Mononuclear cell (primary cell): Measurements from ENCODE around the gene DNM2. TPM values are rescaled to one million over a fixed set of nuclear protein-coding genes. Genes with fewer than 3 reads are reported as not detected.
"Not testable (repeated sequence)": the region's sequence is repeated elsewhere in the genome, so short reads cannot be mapped to it uniquely, and the experiment has no call there.

Experiments used
- H3K27me3 ChIP-seq: 2 replicates; pipeline ENCODE4 v1.6.0; 2011; ENCODE audit warnings: low read length, control low read depth; ENCODE audit not compliant: insufficient read depth
- H3K4me1 ChIP-seq: 2 replicates; pipeline ENCODE4 v1.5.1; 2011; ENCODE audit warnings: mild to moderate bottlenecking, low read length, control low read depth; ENCODE audit not compliant: insufficient read depth
- H3K4me3 ChIP-seq: 2 replicates; pipeline ENCODE4 v1.5.1; 2011; ENCODE audit warnings: mild to moderate bottlenecking, low read length, moderate library complexity
- H3K9me3 ChIP-seq: 2 replicates; pipeline ENCODE4 v1.5.1; 2011; ENCODE audit warnings: low read depth, mild to moderate bottlenecking, control low read depth, low read length
- total RNA-seq: library from RNA; depleted of rRNA; stranded (reverse); fragments of >200 nt; gene quantifications from one replicate; pipeline ENCODE4 v1.2.3, GENCODE V29; 2012

DNM2 gene
- total RNA-seq, 1 donor = 149 TPM

DNA sequence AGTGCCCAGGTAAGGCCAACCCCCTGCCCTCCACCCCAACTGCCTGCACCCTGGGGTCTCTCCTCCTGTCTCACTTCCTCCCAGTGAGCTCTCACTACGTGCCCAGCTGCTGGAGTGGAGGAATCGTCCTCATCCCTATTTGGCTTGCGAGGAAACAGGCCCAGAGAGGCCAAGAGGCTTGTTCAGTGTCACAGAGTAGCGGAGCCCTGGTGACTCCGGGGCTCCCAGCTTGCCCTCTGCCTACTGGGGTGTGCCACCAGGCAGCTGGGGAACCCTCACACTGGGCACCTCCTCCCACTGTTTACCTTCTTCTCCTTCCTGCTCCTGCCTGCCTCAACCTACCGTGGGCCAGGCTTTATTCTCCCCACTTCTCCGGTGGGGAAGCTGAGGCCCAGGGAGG lies 112.5 kb downstream of the DNM2 start:
- Histone ChIP-seq H3K4me3 (no peak overlapping the region), H3K27me3 (no peaks in the 10 kb centered on the region), H3K4me1 (peaks cover 5% of the 10 kb centered on the region), H3K9me3 (no peaks in the 10 kb centered on the region)

DNA sequence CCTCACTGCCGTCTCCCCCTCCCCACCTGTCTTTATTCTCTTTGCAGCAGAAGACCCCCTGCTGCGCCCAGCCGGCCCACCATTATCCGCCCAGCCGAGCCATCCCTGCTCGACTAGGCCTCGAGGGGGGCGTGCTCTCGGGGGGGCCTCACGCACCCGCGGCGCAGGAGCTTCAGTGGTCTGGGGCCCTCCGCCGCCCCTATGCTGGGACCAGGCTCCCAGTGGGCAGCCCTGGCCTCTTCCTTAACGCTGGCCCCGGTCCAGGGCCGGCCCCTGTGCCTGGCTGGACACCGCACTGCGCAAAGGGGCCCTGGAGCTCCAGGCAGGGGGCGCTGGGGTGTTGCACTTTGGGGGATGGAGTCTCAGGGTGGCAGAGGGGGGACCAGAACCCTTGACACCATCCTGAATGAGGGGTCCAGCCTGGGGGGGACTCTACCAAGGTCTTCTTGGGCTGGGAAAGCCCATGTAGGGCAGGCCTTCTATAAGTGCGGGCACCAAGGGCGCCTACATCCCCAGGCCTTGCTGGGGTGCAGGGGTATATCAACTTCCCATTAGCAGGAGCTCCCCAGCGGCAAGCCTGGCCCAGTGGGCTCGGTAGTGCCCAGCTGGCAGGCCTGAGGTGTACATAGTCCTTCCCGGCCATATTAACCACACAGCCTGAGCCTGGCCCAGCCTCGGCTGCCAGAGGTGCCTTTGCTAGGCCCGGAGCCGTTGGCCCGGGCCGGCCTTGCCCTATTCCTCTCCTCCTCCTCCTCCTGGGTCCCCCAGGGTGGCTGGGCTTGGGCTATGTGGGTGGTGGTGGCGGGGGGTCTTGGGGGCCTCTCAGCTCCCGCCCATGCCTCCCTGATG lies 113.3 kb downstream of the DNM2 start:
- Histone ChIP-seq H3K4me3 (no peak overlapping the region), H3K27me3 (no peaks in the 10 kb centered on the region), H3K9me3 (no peaks in the 10 kb centered on the region), H3K4me1 (peaks cover 7% of the 10 kb centered on the region)

DNA sequence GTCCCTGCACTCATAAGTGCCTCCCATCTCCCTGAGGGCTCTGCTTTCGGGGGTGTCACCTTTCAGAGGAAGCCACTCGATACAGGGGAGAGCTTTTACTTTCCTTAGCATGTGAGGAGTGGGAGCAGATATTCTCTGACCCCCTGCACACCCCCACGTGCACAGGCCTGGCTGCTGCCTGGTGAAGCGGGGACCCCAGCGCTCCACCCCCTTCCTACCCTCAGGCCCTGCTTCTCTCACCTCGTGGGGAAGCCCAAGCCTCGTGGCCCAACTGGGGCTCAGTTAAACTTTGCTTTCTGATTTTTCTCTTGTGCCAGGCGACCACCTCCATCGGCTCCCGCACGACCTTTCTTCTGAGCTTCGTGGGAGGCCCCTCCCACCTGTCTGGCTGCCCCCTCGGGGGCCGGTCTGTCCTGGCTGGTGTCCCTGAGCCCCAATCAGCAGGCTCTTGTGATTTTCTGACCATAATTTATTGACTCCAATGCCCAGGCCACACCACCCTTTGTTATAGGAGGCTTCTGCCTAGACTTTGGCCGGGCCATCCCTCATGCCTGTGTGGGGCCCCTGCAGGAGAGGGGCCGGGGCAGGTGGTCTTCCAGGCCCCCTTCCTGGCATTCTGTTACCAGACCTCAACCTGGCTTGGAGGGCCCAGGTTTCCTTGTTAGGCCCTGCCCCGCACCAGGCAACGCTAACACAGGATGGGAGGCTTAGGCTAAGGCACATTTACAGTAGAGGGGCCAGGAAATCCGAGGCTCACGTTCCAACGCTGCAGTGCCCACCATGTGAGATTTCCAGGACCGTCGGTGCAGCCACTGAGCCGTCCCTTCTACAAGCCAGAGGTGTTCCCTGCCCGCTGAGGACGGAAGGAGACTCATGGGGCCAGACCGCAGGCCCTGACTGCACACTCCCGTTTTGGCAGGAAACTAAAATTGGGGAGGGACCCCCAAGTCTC lies 114.4 kb downstream of the DNM2 start:
- H3K4me3 ChIP-seq = no peak overlapping the region

DNA sequence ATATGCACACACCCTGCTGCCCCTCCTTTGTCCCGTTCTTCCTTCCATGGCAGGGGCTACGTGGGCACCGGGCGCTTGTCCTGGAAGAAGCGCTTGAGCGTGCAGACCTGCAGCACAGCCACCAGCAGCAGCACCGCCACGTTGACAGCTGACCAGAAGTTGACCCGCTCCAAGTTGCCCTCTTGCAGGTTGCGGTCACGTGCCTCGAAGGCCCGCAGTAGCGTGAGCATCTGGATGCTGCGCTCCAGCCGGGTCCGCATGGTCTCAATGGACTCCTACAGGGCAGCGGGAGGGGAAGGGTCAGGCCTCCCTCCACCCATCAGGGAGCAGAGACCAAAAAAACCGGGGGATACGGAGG lies 115.0 kb downstream of the DNM2 start:
- no peaks in the 10 kb centered on the region for H3K27me3 ChIP-seq
- H3K9me3 ChIP-seq = no peaks in the 10 kb centered on the region
- H3K4me3 ChIP-seq = no peak overlapping the region
- peaks cover 18% of the 10 kb centered on the region for H3K4me1 ChIP-seq

More for the DNA sequence above, 114.4 kb downstream of the DNM2 start:
- Histone ChIP-seq H3K9me3 (no peaks in the 10 kb centered on the region), H3K27me3 (no peaks in the 10 kb centered on the region), H3K4me1 (peaks cover 18% of the 10 kb centered on the region)

DNA sequence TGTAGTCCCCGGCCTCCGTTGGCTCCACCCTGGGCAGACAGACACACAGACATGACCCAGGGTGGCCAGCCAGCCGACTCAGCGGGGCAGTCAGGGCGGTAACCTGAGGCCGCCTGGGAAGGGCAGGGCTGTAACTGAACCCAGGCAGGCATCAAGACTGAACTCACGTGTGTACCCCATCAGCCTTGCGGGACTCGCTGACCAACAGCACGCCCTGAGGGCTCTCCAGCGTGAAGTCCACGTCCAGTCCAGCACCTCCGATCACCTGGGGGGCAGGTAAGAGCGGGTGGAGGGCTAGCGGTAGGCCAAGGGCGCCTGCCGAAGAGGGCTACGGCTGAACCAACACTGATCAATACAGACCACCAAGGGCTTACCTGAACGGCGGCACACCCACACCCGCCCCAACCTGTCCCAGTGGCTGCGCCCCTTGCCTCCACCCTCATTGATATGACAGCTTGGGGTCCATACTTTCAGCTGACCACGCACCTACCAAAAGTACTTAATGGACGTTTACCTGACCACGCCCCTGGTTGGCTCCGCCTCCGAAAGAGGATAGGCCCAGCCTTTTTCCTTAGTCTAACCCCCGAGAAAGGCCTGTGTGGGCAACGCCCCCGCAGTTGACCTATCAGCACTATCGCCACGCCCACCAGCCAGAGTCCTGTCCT lies 117.3 kb downstream of the DNM2 start:
- Histone ChIP-seq H3K9me3 (no peaks in the 10 kb centered on the region), H3K27me3 (no peaks in the 10 kb centered on the region), H3K4me1 (peaks cover 18% of the 10 kb centered on the region), H3K4me3 (peak overlapping the region; percentile 93)

DNA sequence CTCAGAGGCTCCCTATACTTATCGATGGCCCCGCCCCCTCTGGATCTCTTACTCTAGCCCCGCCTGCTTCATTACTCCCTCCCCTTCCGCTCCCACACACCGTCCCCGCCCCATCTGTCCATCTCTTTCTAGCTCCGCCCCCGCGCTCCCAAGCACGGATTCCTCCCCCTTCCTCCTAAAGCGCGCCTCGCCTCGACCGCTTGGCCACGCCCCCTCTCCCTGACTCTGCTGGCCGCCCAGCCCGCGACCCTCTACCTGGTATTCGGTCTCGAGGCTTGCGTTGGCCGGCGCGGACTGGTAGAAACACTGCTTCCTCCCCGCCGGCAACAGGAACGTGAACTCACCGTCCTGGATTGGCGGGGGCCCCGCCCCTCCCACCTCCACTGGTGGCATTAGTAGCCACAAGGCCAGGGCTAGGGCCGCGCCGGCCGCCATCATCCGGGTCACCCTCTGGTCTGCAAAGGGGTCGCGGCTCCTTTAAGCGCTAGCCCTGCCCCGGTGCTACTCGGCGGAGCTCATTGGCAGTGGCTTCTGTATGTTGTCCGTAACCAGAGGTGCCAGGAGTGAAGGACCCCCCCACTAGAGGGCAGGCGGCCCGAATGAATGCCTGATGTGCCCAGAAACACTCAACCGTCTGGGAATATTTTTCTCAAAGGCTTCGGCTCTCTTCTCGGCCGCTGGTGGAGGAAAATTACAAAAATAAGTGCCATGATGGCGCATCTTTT lies 118.0 kb downstream of the DNM2 start, which contains the start of gene TMED1:
TSS of gene TMED1 (minus strand) at position 459 of the 725 bp plus-strand sequence. CDS start at position 438, 21 bp downstream.
- H3K27me3 ChIP-seq = no peaks in the 10 kb centered on the region
- peaks cover 18% of the 10 kb centered on the region for H3K4me1 ChIP-seq
- no peaks in the 10 kb centered on the region for H3K9me3 ChIP-seq
- peak within 1 kb of the TSS; percentile 93 for H3K4me3 ChIP-seq

DNA sequence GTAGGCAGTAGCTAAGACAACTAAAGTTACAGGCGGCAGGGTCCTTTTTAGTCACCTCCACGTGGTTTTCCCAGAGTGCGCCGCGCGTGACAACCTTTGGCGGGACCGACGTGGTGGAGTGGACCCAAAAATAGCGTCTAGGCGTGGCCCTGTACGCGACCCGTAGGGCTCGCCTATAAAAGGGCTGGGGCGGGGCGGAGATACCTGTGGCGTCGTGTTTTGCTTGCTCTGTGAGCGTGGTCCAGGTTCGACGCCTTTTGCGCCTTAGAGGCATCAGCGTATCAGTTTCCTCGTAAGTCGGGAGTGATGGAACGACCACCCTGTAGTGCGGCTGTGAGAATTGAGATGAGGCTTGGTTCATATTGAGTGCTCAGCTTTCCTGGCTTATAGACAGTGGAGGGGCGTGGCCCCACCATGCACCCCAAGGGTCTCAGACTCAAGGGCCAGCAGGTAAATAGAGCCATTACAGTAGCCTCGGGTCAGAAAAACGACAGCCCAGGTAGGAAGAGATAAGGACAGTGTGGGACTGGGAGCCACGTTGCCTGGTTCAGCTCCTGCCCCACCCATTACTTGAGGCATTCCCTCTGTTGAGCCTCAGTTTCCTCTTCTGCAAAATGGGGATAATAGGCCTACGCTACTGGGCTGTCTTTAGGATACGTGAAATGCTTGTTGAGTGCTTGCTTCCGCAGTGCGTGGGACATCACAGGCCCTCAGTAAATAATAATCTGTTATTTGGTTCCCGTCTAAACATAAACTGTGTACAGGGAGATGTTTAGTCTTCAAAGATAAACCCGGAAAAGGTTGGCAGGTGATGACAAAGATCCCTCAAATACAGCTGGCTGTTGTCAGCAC lies 118.8 kb downstream of the DNM2 start:
- Histone ChIP-seq H3K4me3 (peak overlapping the region; percentile 93), H3K27me3 (no peaks in the 10 kb centered on the region), H3K9me3 (no peaks in the 10 kb centered on the region), H3K4me1 (peaks cover 18% of the 10 kb centered on the region)

DNA sequence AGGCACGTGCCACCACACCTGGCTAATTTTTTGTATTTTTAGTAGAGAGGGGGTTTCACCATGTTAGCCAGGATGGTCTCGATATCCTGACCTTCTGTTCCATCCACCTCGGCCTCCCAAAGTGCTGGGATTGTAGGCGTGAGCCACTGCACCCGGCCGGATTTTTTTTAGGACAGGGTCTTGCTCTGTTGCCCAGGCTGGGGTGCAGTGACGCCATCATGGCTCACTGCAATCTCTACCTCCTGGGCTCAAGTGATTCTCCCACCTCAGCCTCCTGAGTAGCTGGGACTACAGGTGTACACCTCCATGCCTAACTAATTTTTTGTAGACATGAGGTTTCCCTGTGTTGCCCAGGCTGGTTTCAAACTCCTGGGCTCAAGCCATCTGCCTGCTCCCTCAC lies 119.8 kb downstream of the DNM2 start:
- H3K4me3 ChIP-seq, H3K9me3 ChIP-seq, H3K27me3 ChIP-seq: not testable (repeated sequence)
- H3K4me1 ChIP-seq = peaks cover 18% of the 10 kb centered on the region

DNA sequence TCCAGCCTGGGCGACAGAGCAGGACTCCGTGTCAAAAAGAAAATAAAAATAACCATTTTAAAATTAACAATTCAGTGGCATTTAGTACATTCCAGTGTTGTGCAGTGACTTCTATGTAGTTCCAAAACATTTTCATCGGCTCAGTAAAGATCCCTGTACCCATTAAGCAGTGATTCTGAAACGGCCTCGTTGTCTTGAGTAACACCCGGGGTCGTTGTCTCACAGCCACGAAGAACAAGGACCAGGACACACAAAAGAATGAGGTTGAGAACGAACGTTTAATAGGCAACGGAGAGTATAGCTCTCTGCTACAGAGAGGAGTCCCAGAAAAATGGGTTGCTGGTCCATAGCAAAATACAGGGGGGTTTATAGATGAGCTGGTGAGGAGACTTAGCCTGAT lies 120.5 kb downstream of the DNM2 start:
- Histone ChIP-seq H3K9me3 (no peaks in the 10 kb centered on the region), H3K4me1 (peaks cover 18% of the 10 kb centered on the region), H3K27me3 (no peaks in the 10 kb centered on the region), H3K4me3 (no peak overlapping the region)

DNA sequence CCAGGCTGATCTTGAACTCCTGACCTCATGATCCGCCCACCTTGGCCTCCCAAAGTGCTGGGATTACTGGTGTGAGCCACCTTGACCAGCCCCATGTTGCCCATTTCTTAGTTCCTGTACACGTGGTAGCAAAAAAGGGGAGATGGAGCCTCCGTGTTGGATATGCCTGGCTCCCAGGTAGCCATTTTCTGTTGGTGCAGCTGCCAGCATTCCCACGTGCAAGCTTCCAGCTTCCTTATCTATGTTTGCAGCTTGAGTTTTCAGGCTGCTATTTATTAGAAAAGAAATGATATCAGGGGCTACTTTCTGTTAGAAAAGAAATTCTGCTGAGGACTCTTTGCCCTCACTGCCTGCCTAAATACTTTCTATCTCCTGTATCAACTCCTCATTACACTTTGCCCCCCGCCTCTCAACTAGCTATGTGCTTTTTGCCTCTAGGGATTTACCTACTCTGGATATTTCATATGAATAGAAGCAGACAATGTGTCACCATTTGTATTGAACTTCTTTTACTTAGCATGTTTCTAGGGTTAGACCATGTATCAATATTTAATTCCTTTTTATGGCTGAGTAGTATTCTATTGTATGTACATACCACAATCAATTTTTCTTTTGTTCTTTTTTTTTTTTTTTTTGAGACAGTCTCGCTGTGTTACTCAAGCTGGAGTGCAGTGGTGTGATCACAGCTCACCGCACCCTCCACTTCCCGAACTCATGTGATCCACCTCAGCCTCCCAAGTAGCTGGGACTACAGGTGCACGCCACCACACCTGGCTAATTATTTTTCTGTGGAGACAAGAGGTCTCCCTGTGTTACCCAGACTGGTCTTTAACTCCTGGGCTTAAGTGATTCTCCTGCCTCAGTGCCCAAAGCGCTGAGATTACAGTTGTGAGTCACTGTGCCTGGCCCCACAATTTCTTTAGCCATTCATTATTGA lies 121.5 kb downstream of the DNM2 start:
- no peak overlapping the region for H3K4me3 ChIP-seq
- H3K4me1 ChIP-seq = peaks cover 18% of the 10 kb centered on the region
- no peaks in the 10 kb centered on the region for H3K9me3 ChIP-seq
- H3K27me3 ChIP-seq = no peaks in the 10 kb centered on the region

DNA sequence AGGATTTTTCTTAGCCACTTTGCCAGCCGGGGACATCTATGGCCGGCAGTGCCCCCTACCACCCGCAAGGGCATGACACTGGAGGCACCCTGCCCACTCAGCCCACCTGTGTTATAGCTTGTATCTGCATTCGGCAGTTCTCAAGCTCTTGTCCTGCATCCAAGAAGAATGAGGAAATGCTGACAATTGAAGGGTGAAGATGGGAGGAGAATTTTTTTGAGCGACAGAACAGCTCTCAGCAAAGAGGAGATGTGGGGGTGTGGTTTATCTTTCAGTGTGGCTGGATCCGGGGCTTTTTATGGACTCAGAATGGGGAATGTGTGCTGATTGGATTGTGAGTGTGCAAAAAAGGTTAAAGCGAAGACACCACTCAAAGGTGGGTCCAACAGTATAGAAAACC lies 124.9 kb downstream of the DNM2 start:
- no peak overlapping the region for H3K4me3 ChIP-seq
- peaks cover 6% of the 10 kb centered on the region for H3K9me3 ChIP-seq
- H3K27me3 ChIP-seq = no peaks in the 10 kb centered on the region
- peaks cover 3% of the 10 kb centered on the region for H3K4me1 ChIP-seq

DNA sequence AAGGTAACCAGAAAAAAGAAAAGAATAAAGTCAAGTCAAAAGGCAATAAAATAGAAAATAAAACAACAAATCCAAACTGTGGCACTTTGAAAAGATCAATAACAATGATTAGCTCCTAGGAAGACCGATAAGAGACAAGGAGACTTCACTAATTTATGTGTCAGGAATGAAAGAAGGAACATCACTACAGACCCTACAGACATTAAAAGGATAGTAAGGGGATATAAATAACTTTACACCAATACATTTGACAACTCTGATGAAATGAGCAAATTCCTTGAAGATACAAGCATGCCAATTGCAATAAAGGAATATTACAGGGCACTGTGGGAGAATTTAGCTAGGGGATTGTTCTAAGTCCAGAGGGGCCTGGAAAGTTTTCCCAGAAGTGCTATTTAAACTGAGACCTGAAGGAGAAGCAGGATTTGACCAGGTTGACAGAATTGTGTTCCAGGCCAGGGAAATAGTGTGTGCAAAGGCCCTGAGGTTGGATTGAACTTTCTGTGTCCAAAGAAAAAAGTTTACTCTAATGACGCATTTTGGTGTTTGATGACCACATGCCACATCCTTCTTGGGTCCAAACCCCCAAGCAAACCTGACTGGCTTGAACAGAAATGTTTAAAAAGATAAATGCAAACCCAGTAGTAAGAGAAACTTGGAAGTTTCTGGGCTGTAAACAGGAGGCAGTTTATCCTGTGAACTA lies 128.8 kb downstream of the DNM2 start:
- H3K9me3 ChIP-seq = peaks cover 6% of the 10 kb centered on the region
- H3K4me3 ChIP-seq = no peak overlapping the region
- no peaks in the 10 kb centered on the region for H3K27me3 ChIP-seq
- peaks cover 18% of the 10 kb centered on the region for H3K4me1 ChIP-seq
